ENCODE data around the gene ARAF. TPM values are rescaled to one million over a fixed set of nuclear protein-coding genes. Genes with fewer than 3 reads are reported as not detected.

Gene ARAF
- total RNA-seq, 4 donors from 2014 or later = 34.0 to 59.4 (median 45.8) TPM

- TF ChIP-seq POLR2A (IDR thresholded peaks at IDR 0.05) (no peak), CTCF (IDR thresholded peaks at IDR 0.05) (no peak)
- Histone ChIP-seq H3K4me1 (peaks cover 0 to 9% of the 10 kb centered on the region in 2 donors), H3K36me3 (peaks cover 23 to 54% of the 10 kb centered on the region in 2 donors), H3K4me3 (replicated peaks in 1 of 3) (no peak overlapping the region), H3K9me3 (no peaks in the 10 kb centered on the region), H3K27me3 (no peaks in the 10 kb centered on the region), H3K27ac (no peak overlapping the region)
- intact Hi-C loops (cut with DNase I) = no loop called here
- no peak for DNase-seq
- 75 to 85% methylated on average over 5 to 7 of the region's 12 CpGs for WGBS, 2 donors
Measured at GRCh38 chrX:47564438-47565085, 3.6 kb downstream of the ARAF start.

GRCh38 chrX:47566841-47567240 lies 5.8 kb downstream of the ARAF start:
- WGBS, 2 donors = 95% methylated on average over 4 of the region's 11 CpGs; no CpG with 5 or more reads in 1 of the 2 donors
- H3K36me3 ChIP-seq = peaks cover 26 to 64% of the 10 kb centered on the region in 2 donors
- no peak for DNase-seq

GRCh38 chrX:47568656-47569295 lies 7.8 kb downstream of the ARAF start:
- no peak for DNase-seq
- Histone ChIP-seq H3K9me3 (no peaks in the 10 kb centered on the region), H3K4me1 (peaks cover 0 to 6% of the 10 kb centered on the region in 2 donors), H3K27me3 (no peaks in the 10 kb centered on the region), H3K27ac (no peak overlapping the region), H3K4me3 (replicated peaks in 1 of 3) (no peak overlapping the region), H3K36me3 (peaks cover 26 to 55% of the 10 kb centered on the region in 2 donors)
- TF ChIP-seq CTCF (IDR thresholded peaks at IDR 0.05) = peak in 1 of 6 experiments; percentile 25
- TF ChIP-seq POLR2A (IDR thresholded peaks at IDR 0.05) = no peak
- intact Hi-C loops (cut with DNase I) = no loop called here
- 97 to 100% methylated on average over 1 to 5 of the region's 13 CpGs for WGBS, 2 donors

More at GRCh38 chrX:47566841-47567240, 5.8 kb downstream of the ARAF start:
- Histone ChIP-seq H3K4me3 (replicated peaks in 1 of 3) (no peak overlapping the region), H3K27ac (no peak overlapping the region), H3K9me3 (no peaks in the 10 kb centered on the region), H3K4me1 (peaks cover 0 to 8% of the 10 kb centered on the region in 2 donors), H3K27me3 (no peaks in the 10 kb centered on the region)
- intact Hi-C loops (cut with DNase I) = no loop called here
- TF ChIP-seq CTCF (IDR thresholded peaks at IDR 0.05) = no peak
- no peak for TF ChIP-seq POLR2A (IDR thresholded peaks at IDR 0.05)

DNA sequence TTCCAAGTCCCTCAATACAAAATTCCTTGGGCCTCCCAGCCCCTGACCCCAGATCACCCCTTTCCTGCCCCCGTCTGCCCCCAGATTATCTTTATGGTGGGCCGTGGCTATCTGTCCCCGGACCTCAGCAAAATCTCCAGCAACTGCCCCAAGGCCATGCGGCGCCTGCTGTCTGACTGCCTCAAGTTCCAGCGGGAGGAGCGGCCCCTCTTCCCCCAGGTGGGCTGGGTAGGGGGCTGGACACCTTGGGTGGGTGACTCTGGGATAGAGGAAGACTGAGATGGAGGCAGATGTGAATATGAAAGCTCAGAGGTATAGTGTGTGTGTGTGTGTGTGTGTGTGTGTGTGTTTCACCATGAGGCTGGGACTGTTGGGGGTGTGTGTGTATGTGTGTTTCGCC lies 9.8 kb downstream of the ARAF start:
- DNase-seq = no peak
- no peaks in the 10 kb centered on the region for H3K9me3 ChIP-seq
- 94 to 100% methylated on average over 3 to 5 of the region's 8 CpGs for WGBS, 2 donors
- no peak for TF ChIP-seq POLR2A (IDR thresholded peaks at IDR 0.05)
- TF ChIP-seq CTCF (IDR thresholded peaks at IDR 0.05) = no peak
- H3K36me3 ChIP-seq = peaks cover 16 to 41% of the 10 kb centered on the region in 2 donors
- H3K27me3 ChIP-seq = no peaks in the 10 kb centered on the region
- H3K27ac ChIP-seq = no peak overlapping the region
- intact Hi-C loops (cut with DNase I) = no loop called here
- peaks cover 0 to 13% of the 10 kb centered on the region in 2 donors for H3K4me1 ChIP-seq
- no peak overlapping the region for H3K4me3 ChIP-seq (replicated peaks in 1 of 3)

DNA sequence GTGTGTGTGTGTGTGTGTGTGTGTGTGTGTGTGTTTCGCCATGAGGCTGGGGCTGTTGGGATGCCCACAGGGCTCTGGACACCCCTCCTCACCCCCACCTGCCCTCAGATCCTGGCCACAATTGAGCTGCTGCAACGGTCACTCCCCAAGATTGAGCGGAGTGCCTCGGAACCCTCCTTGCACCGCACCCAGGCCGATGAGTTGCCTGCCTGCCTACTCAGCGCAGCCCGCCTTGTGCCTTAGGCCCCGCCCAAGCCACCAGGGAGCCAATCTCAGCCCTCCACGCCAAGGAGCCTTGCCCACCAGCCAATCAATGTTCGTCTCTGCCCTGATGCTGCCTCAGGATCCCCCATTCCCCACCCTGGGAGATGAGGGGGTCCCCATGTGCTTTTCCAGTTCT lies 10.2 kb downstream of the ARAF start:
- H3K27me3 ChIP-seq = no peaks in the 10 kb centered on the region
- intact Hi-C loops (cut with DNase I) = no loop called here
- DNase-seq = no peak

More for the DNA sequence above, 10.2 kb downstream of the ARAF start:
- no peak for TF ChIP-seq CTCF (IDR thresholded peaks at IDR 0.05)
- no peak for TF ChIP-seq POLR2A (IDR thresholded peaks at IDR 0.05)
- Histone ChIP-seq H3K27ac (no peak overlapping the region), H3K4me1 (peaks cover 0 to 13% of the 10 kb centered on the region in 2 donors), H3K4me3 (replicated peaks in 1 of 3) (no peak overlapping the region), H3K36me3 (peaks cover 16 to 39% of the 10 kb centered on the region in 2 donors), H3K9me3 (no peaks in the 10 kb centered on the region)
- WGBS, 2 donors = 83% methylated on average over 1 of the region's 11 CpGs; no CpG with 5 or more reads in 1 of the 2 donors
